SK-N-MC (cell line): ENCODE data around the gene SEPTIN5.

ENCODE experiments used
- DNase-seq: peaks from one replicate; pipeline ENCODE4 v3.0.0-alpha.2; 2011; ENCODE audit warnings: low read depth, low spot score
- H3K27ac ChIP-seq: fragments of 200-600 bp; sonication (generic); 2 replicates; pipeline ENCODE4 v1.5.1; 2016; ENCODE audit warnings: mixed run types
- H3K36me3 ChIP-seq: fragments of 200-600 bp; sonication (generic); 2 replicates; pipeline ENCODE4 v1.6.1; 2017; ENCODE audit warnings: antibody characterized with exemption, low read length, mixed read lengths; ENCODE audit not compliant: insufficient read depth
- H3K4me3 ChIP-seq: fragments of 200-600 bp; sonication (generic); 2 replicates; pipeline ENCODE4 v1.5.1; 2016
- H3K9ac ChIP-seq: fragments of 200-600 bp; sonication (generic); 2 replicates; pipeline ENCODE4 v1.8.0; 2017; ENCODE audit warnings: mixed run types, mixed read lengths; ENCODE audit not compliant: insufficient read length
- H3K9me3 ChIP-seq: fragments of 200-600 bp; sonication (generic); 2 replicates; pipeline ENCODE4 v1.6.1; 2017; ENCODE audit warnings: low read depth, mild to moderate bottlenecking, antibody characterized with exemption, low read length, moderate library complexity, mixed read lengths
- EZH2 ChIP-seq: fragments of 200-600 bp; sonication (generic); IDR thresholded peaks from one replicate; pipeline ENCODE4 v1.6.1; 2017; ENCODE audit warnings: antibody characterized with exemption
- FOXP2 ChIP-seq: optimal IDR thresholded peaks from 2 replicates; pipeline ENCODE3; 2011; ENCODE audit warnings: mild to moderate bottlenecking, moderate library complexity; ENCODE audit not compliant: insufficient read depth; ENCODE audit errors: extremely low read length, control extremely low read depth
- POLR2AphosphoS5 ChIP-seq: IDR thresholded peaks from 2 replicates; pipeline ENCODE4 v1.6.1; 2012; ENCODE audit warnings: mild to moderate bottlenecking, low read depth, low read length, borderline replicate concordance

The SEPTIN5 gene

GRCh38 chr22:19714312-19715187 lies at the start of gene SEPTIN5:
Gene SEPTIN5 (plus strand): TSS chr22:19714503. CDS start chr22:19714589, 86 bp downstream.
- no peak within 1 kb of the TSS for H3K27ac ChIP-seq
- peak within 1 kb of the TSS; percentile 91 for H3K4me3 ChIP-seq
- peaks cover 2% of the 10 kb centered on the region; the same call in 1 of the 2 replicates for H3K36me3 ChIP-seq
- no peaks in the 10 kb centered on the region for H3K9me3 ChIP-seq
- no peak for TF ChIP-seq EZH2
- no peak for TF ChIP-seq FOXP2
- TF ChIP-seq POLR2AphosphoS5: no peak
- DNase-seq: no peak
- peak within 1 kb of the TSS; percentile 77 for H3K9ac ChIP-seq

- Histone ChIP-seq H3K36me3 (no peaks in the 10 kb centered on the region), H3K9ac (no peak overlapping the region), H3K27ac (peak overlapping the region; percentile 89)
Measured at GRCh38 chr22:19664951-19665783, 49.1 kb upstream of the SEPTIN5 start.

GRCh38 chr22:19665784-19666672 lies 48.3 kb upstream of the SEPTIN5 start:
- Histone ChIP-seq H3K36me3 (no peaks in the 10 kb centered on the region), H3K4me3 (no peak overlapping the region), H3K9ac (no peak overlapping the region), H3K9me3 (no peaks in the 10 kb centered on the region), H3K27ac (0 out of 2 replicates have a peak overlapping the region, but pooled peaks have one; percentile 7)
- DNase-seq: no peak
- TF ChIP-seq POLR2AphosphoS5: no peak
- no peak for TF ChIP-seq EZH2
- TF ChIP-seq FOXP2: no peak

More at GRCh38 chr22:19664951-19665783, 49.1 kb upstream of the SEPTIN5 start:
- H3K4me3 ChIP-seq: no peak overlapping the region
- TF ChIP-seq POLR2AphosphoS5: no peak
- no peak for TF ChIP-seq FOXP2
- no peak for TF ChIP-seq EZH2
- DNase-seq: no peak
- no peaks in the 10 kb centered on the region for H3K9me3 ChIP-seq

GRCh38 chr22:19666673-19667593 lies 47.4 kb upstream of the SEPTIN5 start:
- Histone ChIP-seq H3K9ac (no peak overlapping the region), H3K9me3 (no peaks in the 10 kb centered on the region), H3K36me3 (no peaks in the 10 kb centered on the region), H3K4me3 (no peak overlapping the region), H3K27ac (0 out of 2 replicates have a peak overlapping the region, but pooled peaks have one; percentile 7)
- no peak for TF ChIP-seq FOXP2
- no peak for TF ChIP-seq POLR2AphosphoS5
- TF ChIP-seq EZH2: no peak
- no peak for DNase-seq

GRCh38 chr22:19667872-19668740 lies 46.2 kb upstream of the SEPTIN5 start:
- DNase-seq: no peak
- Histone ChIP-seq H3K27ac (no peak overlapping the region), H3K4me3 (no peak overlapping the region), H3K9me3 (no peaks in the 10 kb centered on the region), H3K9ac (no peak overlapping the region), H3K36me3 (no peaks in the 10 kb centered on the region)
- TF ChIP-seq EZH2 (no peak), POLR2AphosphoS5 (no peak), FOXP2 (no peak)

- DNase-seq: no peak
- TF ChIP-seq EZH2 (no peak), FOXP2 (no peak), POLR2AphosphoS5 (no peak)
- no peaks in the 10 kb centered on the region for H3K36me3 ChIP-seq
- no peak overlapping the region for H3K4me3 ChIP-seq
- no peaks in the 10 kb centered on the region for H3K9me3 ChIP-seq
- no peak overlapping the region for H3K9ac ChIP-seq
- no peak overlapping the region for H3K27ac ChIP-seq
Measured at GRCh38 chr22:19668748-19669147, 45.6 kb upstream of the SEPTIN5 start.
